Limb (tissue), 2 donors: ENCODE measurements around the gene RB1.

Experiments used
- DNase-seq, 2 donors: peaks; one replicate each; pipeline ENCODE4 v3.0.0-alpha.2; 2016; ENCODE audit errors: extremely low spot score in 2 of 2

The RB1 gene

DNA sequence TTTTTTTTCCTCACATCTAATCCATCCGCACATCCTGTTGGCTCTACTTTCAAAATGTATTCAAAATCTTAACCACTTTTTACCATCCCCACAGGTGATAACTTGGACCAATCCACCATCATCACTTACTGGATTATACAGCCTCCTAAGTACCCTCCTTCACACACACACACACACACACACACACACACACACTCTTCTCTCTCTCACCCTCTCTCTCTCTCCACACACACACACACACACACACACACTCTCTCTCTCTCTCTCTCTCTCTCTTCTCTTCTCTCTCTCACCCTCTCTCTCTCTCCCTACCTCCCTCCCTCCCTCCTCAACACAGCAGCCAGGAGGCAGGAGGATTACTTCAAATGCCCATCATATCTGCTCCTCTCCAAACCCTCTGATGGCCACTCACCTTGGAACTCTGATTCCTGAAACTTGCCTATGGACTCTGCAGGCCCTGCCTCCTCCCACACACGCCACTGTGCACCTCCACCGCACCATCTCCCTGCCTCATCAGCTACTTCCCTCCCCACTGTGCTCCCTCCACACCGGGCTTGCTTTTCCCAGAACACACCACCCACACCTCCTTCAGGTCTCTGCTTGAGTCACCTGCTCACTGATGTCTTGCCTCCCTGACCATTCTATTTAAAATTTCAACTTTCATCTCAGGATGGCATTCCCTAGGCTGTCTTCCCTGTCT is 189.7 kb downstream of the RB1 start:
- DNase-seq, result no peak

DNA sequence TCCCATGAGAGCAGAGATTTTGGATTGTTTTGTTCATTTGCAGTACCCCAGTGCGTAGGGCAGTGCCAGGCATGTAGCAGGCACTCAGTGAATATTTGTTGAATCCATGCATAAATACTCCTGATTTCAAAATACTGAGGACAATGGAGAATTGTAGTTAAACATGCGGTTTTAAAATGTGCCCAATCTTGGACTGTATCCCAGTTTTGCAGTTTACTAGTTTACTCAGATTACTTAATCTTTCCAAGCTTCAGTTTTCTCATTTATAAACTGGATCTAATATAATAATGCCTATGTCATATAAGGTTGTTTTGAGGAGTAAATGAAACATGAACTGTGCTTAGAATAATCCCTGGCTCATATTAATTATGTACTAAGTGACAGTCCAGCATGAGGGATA is 190.3 kb downstream of the RB1 start:
- DNase-seq, result no peak

DNA sequence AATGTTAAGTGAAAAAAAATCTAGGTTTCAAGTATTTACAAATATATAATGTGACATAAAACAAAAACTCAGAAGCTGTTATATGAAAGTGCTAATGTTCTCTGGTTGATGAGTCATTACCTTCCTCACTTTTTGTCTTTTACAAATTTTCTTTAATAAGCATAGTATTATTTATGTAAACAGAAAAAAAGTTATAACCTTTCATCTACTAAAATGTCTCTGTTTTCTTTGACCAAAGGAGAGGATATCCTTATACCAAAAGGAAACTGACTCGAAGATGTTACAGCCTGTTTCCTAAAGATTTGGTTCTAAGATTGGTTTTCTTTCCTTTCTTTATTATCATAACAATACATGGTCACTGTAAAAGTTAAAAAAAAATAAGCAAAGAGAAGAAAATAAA is 191.3 kb downstream of the RB1 start:
- DNase-seq, result no peak

DNA sequence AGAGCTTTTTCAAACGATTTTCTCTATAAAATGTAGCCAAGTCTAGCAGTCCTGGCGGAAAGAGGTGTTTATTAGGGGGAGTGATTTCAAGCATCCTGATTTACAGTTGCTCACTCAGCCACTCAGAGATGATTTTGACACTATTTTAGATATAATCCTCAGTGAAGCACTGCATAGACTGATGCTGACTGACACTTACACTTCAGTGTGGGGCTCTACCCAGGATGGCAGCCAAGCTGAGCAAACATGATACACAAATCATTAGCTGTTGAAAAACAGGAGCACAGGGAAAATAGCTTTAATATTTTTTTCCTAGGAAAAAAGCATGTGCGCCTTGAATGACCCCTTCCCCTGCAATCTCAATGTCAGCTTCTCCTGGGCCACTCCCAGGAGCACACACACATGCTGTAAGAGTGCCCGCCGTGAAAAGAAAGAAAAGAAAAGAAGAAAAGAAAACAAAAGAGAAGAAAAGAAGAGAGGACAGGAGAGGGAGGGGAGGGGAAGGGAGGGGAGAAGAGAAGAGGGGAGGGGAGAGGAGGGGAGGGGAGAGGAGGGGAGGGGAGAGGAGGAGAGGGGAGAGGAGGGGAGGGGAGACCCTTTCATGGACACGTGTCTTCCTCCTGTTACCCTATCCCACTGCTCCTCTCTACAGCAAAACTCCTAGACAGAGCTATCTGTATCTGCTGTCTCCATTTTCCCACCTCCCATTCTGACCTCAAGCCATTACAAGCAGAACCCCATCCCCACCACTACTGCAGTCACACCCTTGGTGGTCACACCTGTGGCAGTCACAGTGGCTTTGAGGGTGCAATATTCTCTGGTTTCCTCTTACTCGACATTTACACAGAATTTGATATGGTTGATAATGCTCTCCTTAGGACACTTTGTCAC is 193.0 kb downstream of the RB1 start:
- no peak for DNase-seq

DNA sequence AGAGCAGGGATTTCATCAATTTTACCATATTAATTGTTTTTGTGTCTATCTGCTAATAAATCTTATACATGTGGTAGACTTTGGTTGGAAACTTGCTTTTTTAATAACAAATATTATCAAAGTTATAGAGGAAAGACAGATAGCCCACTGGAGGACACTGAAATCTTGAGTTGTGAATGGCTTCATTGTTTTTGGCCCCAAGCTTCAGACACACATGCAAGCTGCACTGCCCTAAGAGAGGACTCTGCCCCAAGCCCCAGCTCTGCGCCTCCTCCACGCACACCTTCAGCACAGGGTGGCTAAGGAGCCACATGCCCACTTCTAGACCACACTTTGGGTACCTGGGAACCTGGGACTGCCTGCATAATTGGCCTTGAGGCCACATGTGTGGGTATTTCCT is 194.1 kb downstream of the RB1 start:
- DNase-seq, result no peak

DNA sequence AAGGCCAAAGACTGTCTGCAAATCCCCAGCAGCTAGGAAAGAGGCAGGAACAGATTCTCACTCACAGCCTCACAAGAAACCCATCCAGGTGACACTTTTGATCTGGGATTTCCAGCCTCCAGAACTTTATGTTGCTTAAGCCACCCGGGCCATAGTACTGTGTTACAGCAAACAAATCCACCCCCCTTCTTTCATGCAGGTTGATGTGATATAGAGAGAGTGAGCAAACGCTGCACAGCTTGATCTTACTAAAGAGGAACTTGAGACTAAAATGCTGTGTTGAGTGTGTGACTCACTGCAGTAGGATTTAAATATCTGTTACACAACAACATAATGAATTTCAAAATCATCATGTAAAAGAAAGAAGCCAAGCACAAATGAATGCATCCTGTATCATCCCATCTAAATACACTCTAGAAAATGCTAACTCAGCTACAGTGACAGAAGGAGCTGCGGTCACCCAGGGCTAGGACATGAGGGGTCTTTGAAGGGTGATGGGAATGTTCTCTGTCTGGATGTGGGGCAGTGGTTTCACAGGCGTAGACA is 197.2 kb downstream of the RB1 start:
- DNase-seq, result no peak

DNA sequence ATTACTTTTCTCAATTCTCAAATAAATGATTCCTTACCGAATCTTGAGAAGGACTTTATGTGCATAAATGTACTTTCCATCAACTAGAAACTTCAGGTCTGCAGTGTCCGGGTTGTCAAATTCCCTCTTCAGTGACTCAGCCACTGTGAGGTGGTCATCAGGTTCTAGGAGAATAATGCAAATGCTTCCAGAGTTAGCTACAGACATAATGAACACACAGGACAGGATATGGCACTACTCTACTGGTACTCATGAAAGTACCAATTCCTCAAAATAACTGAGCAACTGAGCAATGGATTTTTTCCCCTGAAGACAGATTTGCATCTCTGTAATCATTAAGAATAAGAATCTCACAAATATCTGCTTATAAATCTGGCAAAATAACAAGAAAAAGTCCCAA is 198.2 kb downstream of the RB1 start:
- DNase-seq, result no peak

DNA sequence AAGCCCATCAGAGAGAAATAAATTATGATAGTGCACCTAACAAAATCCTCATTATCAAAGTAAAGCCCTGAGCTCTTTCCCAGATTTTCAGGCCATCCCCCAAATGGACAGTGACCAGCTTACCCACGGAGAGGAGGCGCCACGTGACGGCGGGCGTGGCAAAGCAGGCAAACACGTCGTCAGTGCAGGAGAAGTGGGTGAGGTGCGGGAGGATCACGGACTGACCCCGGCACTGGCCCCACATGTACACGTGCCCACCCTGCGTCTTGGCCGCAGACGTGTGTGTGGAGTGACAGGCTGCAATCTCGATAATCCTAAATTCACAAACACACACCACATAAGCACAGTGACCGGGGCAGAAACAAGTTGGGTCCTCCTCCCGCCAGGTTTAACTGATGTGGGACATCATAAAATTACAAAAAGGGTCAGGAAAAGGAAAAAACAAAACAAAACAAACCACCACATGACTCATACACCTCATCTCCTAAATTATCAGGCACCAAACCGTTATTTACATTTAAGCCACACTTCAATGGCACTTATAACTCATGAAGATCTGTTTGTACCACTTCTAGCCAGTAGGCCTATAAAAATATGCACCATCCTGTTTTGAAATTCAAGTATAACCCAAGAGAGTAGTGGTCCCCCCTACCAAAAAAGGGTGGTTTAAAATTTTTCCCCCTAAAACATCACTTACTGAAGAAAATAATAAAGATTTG is 199.2 kb downstream of the RB1 start:
- DNase-seq, result no peak

DNA sequence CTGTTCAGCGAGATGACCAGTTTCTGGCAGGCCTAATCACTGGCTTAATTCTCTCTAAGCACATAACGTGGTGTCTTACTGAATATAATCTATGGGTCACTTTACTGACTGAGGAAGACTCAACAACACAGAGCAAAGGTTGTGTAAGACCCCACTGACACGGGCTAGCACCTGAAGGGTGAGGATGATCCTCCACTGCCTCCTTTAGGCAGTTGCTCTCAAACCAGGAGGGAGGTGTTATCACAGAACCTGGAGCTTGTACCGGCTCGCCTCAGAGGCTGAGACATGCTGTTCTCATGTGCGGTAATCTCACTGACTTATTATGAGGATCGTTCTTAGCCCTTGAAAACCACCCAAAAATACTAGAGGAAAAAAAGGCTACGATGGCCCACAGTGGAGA is 201.1 kb downstream of the RB1 start:
- no peak for DNase-seq

DNA sequence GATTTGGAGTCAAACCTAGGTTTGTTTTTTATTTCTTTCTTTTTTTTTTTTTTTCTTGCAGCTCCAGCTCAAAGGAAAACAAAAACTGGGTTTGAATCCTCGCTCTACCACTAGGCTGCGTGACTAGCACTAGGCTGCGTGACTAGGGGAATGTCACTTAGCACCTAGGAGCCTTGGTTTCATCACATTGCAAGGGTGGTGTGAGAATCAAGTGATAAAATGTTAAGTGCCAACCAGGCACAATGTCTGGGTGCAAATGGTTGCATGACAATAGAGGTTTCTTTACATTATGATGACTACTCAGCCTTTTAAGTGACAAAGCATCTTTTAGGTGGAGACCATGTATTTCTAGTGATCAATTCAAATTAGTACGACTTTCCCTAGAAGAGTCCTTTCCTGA is 201.5 kb downstream of the RB1 start:
- no peak for DNase-seq

DNA sequence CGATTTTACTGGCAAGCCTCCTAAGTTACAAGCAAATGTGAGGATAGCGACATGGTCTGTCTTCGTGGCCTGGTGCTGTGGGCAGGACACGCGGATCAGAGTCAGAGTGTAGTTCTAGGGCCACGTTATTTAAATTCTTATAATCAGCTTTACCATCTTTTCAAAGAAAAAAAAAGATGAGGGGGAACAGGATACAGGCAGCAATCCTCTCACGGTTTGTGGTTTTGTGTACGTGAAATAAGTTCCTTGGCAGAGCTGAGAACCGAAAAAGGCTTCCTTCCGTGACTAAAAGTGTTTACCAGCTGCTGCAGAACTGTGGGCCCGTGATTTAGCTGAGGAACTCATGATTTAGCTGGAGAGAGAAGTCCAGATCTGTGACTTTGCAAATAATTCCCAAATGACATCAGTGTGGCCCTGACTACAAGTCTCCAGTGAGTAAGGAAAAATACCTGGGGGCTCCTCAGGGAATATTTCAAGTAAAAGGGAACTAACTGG is 202.1 kb downstream of the RB1 start:
- DNase-seq, result no peak

DNA sequence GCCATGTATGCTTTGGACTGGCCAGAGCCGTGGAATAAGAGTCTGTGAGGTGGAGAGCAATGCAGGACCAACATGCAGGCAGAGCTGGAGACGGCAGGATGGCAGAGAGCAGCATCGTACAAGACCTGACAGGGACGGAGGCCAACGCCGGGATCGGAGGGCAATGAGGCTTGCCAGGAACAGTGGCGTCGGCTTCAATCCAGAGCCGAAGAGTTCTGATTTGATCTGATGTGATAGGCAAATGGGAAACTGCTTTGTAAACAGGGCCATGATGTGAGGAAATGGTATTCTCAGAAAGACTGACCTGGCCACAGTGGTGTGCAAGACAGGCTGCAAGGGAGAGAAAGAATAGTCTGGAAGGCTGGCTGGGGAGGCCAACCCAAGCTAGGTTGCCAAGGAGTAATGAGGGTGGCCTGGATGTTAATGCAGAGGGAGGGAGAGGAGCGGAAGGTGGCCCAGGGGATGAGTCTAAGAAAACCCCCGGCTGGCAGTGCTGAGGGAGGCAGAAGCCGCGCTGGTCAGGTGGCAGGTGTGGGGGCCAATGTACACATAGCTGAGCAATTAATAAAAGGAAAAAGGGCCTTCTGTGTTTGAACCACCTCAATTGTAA is 202.6 kb downstream of the RB1 start:
- no peak for DNase-seq

DNA sequence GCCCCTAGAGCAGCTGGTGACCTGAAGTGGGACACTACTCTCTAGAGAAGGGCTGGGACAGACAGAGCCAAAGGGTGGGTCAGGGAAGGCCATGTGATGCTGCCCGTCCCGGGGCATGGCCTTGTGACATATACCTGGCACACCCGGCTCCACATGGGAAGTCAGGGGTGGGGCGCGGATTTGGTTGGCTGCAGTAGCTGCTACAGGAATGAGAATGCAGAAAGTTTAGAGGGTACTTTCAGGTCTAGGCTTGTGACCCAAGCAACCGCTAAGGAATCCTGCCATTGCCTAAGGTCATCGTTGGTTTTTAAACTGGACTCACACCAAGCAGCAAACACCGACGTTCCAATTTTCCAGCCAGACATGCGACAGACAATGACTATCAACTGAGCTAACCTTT is 203.5 kb downstream of the RB1 start:
- DNase-seq, result no peak

DNA sequence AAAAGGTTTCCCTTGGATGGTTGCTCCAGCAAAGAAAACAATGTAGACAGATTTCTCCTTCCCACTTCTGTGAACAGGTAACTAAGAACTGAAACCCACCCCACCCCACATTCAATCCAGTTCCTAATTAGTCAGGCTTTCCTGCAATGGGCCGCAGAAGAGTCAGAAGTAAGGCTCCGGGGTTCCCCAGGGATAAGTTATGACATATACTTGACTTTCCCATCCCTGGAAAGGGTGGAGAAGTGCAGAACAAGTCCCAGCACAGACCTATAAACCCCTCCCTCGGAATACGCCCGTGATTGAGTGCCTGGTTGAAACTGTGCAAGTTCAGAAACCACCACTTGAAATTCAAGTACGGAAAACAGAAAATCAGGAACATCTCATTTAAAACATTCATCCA is 204.5 kb downstream of the RB1 start:
- DNase-seq, result no peak

DNA sequence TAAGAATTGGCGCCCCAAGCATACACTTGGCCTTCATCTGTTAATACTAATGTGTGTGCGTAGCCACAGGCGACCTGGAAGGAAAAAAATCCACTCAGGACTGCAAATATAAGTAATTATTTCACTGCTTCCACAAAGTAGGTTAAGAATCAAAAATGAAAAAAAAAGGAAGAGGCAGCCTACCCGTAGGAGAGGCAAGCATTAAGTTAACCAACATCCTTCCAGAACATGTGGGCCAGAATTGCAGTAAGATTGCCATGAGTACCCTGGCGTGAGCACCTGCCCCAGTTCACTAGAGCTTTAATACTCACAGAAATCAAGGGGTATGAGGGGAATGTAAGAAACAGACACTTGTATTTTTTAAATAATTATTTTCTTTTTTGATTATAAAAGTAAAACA is 207.1 kb downstream of the RB1 start:
- no peak for DNase-seq

DNA sequence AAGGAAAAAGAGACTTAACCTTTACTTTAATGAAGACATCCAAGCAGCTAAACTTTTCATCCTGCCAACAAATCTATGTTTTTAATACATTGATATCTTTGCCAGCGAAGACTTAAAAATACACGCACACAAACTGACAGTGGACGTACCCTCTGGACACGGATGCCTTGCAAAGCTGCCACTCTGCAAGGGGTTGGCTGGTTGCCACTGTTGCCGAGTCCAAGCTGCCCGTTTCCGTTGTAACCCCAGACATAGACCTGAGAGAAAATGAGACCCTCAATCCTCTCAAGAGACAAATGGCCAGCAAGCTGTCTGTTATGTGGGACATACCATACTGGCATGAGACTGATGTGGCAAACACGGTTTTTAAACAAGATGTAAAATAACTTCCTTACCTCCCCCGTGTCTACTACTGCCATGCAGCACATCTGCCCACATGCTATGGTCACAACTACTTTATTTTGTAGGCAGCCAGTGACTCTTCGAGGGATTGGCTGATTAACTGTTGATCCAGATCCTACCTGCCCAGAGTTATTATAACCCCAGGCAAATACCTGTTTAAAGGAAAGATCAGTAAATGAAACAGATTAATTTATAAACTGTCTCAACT is 208.2 kb downstream of the RB1 start:
- DNase-seq, result no peak

DNA sequence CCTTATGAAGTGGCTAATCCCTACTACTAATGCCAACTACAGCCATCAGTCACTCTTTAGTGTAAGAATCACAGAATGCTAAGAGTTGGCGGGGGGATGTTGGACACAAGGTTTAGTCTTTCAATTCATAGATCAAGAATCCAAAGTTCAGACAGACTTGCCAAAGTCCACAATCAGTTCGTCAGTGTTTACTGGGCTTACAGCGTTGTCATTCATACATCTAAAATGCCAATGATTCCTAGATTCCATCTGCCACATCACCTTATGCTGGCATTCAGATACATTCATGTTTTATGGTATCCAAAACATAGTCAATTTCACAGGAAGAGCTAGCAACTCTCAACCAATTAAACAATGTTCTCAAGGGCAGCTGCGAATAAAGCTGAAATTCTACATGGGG is 211.2 kb downstream of the RB1 start:
- no peak for DNase-seq

DNA sequence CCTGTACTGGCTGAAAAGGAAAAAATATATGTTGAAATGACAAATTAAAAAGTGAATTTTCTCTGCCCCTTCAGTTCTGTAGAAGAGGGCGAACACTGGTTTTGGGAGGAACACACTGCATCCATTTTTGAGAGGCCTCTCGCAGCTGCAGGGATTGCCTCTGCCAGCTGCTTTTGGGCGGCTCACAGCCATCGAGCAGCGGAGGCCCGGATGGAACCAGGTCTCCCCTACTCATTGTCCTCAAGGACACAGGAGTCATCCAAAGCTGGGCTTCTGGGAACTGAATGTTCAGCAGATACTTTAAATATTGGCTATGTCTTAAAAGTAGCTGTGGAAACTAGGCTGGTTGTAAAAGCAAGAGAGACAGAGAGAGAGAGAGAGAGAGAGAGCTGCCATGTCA is 212.2 kb downstream of the RB1 start:
- no peak for DNase-seq

DNA sequence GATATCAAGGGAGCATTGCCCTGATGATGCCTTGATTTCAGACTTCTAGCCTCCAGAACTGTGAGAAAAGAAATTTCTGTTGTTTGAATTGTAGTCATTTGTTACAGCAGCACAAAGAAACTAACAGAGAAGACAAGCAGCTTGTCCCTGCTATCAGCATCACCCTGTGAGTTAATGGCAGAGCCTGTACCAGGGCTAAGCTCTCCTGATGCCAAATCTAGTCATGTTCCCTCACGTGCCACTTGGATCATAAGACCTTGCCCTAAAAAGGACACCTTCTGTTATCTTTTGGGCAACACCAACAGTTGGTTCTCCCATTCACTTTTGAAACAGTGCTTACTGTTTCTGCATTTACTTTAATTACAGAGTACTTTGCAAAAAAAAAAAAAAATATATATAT is 214.5 kb downstream of the RB1 start:
- DNase-seq, result no peak

DNA sequence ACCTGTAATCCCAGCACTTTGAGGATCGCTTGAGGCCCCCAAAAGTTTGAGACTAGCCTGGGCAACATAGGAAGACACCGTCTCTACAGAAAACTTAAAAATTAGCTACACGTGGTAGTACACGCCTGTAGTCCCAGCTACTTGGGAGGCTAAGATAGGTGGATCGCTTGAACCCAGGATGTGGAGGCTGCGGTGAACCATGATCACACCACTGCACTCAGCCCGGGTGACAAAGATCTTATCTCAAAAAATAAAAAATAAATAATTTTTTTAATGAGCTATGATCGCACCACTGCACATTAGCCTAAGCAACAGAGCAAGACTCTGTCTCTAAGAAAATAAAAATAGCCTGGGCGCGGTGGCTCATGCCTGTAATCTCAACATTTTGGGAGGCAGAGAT is 222.7 kb downstream of the RB1 start:
- no peak for DNase-seq

DNA sequence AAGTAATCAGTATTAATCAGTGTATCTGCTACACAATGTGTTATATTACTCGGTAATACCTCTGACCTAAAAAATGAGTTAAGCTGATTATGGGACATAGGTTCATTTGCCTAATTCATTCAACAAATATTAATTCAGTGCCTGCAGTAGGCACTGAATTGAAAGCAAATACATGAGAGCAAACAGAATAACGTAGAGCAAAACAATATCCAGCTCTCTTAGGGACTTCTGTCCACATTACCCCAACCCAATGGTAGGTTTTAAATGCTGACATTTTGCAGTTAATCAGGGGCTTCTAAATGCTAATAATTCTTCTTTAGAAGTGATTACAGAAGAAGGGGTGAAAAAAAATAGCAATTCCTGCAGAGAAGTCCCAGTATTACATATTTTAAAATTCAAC is 224.4 kb downstream of the RB1 start:
- DNase-seq, result no peak
